ENCODE results near the gene NRP1. TPM values are rescaled to one million over a fixed set of nuclear protein-coding genes. Genes with fewer than 3 reads are reported as not detected.

NRP1 gene
- total RNA-seq, 2 donors from 2014 or later = 23.0 to 37.1 TPM

- H3K36me3 ChIP-seq = no peaks in the 10 kb centered on the region
- H3K27ac ChIP-seq = no peak overlapping the region
- no peaks in the 10 kb centered on the region for H3K9me3 ChIP-seq
- H3K4me3 ChIP-seq = no peak overlapping the region
- 78% methylated on average over 3 of the region's 3 CpGs for WGBS
- no peak for DNase-seq (ENCODE audit: low spot score)
- TF ChIP-seq, protein P1, sequence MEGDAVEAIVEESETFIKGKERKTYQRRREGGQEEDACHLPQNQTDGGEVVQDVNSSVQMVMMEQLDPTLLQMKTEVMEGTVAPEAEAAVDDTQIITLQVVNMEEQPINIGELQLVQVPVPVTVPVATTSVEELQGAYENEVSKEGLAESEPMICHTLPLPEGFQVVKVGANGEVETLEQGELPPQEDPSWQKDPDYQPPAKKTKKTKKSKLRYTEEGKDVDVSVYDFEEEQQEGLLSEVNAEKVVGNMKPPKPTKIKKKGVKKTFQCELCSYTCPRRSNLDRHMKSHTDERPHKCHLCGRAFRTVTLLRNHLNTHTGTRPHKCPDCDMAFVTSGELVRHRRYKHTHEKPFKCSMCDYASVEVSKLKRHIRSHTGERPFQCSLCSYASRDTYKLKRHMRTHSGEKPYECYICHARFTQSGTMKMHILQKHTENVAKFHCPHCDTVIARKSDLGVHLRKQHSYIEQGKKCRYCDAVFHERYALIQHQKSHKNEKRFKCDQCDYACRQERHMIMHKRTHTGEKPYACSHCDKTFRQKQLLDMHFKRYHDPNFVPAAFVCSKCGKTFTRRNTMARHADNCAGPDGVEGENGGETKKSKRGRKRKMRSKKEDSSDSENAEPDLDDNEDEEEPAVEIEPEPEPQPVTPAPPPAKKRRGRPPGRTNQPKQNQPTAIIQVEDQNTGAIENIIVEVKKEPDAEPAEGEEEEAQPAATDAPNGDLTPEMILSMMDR (IDR thresholded peaks at IDR 0.05) = no peak
- TF ChIP-seq POLR2A (IDR thresholded peaks at IDR 0.05) = no peak
- H3K4me1 ChIP-seq (replicated peaks) = no peaks in the 10 kb centered on the region
- H3K27me3 ChIP-seq (replicated peaks; ENCODE audit: insufficient read depth) = no peaks in the 10 kb centered on the region
- intact Hi-C loops (cut with DNase I) = no loop called here
Measured at GRCh38 chr10:33215635-33216034, 118.8 kb downstream of the NRP1 start.

DNA sequence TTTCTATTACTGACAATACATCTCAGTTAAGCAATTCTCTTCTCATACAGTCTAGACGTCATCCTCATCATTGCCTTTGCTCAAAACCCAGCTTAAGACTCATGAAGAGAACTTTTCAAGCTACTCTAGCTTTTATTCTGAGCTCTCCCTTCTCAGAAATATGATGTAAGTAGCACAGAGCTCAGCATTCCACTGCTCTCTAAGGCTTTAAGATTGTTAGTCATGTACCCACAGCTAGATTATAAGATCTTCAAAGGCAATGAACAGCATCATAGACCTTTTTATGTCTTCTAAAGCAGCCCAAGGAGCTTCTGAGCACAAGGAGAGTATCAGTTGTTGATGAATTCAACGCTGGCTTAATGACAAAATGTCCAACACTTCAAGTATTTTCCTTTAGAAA lies 119.3 kb downstream of the NRP1 start:
- intact Hi-C loops (cut with DNase I) = no loop called here
- DNase-seq (ENCODE audit: low spot score) = no peak
- 98% methylated on average over 2 of the region's 2 CpGs for WGBS

DNA sequence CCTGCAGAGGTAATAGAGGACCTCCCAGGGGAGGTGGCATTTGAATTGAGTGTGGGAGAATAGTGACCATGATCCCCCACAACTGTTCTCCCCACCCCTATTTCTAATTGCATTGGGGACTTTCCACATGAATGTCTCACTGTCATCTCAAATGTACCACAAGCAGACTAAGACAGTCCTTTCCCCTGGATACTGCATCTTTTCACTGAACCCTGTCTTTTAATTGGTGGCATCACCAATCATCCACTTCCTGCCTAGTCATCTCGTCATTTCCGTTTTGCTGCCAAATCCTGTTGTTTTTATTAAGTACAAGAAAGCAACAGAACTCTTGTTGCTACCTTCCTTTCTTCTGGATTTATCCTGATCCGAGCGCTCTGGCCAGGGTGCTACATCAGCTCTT lies 120.3 kb downstream of the NRP1 start:
- H3K36me3 ChIP-seq = no peaks in the 10 kb centered on the region
- 86% methylated on average over 4 of the region's 4 CpGs for WGBS

More for the DNA sequence above, 119.3 kb downstream of the NRP1 start:
- no peak overlapping the region for H3K4me3 ChIP-seq
- no peak overlapping the region for H3K27ac ChIP-seq
- H3K9me3 ChIP-seq = no peaks in the 10 kb centered on the region
- no peaks in the 10 kb centered on the region for H3K4me1 ChIP-seq (replicated peaks)
- TF ChIP-seq POLR2AphosphoS5 (IDR thresholded peaks at IDR 0.05) (no peak), POLR2A (IDR thresholded peaks at IDR 0.05) (no peak)
- TF ChIP-seq, protein P1 (IDR thresholded peaks at IDR 0.05) = no peak
- H3K27me3 ChIP-seq (replicated peaks; ENCODE audit: insufficient read depth) = no peaks in the 10 kb centered on the region
- H3K36me3 ChIP-seq = no peaks in the 10 kb centered on the region

DNA sequence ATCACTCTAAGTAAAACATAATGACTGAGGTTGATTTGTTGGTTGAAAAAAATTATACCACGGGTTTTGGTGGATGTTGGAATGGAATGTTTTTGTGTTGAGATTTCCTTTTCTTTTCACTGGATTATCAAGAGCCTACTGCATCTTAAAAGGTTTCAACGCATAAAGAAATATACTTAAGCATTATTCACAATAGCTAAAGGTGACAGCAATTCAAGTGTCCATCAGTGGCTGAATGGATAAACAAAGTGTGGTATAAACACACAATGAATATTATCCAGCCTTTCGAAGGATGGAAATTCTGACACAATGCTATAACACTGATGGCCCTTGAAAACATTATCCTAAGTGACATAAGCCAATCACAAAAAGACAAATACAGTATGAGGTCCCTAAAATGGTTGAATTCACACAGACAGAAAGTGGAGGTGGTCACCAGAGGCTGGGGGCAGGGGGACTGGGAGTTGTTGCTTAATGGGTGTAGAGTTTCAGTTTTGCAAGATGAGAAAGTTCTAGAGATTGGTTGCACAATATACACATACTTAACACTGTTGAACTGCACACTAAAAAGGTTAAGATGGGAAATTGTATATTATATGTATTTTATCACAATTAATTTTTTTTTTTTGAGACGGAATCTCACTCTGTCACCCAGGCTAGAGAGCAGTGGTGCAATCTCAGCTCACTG lies 122.3 kb downstream of the NRP1 start:
- intact Hi-C loops (cut with DNase I) = no loop called here
- WGBS = 91% methylated on average over 4 of the region's 4 CpGs
- no peaks in the 10 kb centered on the region for H3K9me3 ChIP-seq
- TF ChIP-seq POLR2A (IDR thresholded peaks at IDR 0.05) = no peak
- TF ChIP-seq, protein P1 (IDR thresholded peaks at IDR 0.05) = no peak
- no peak for TF ChIP-seq POLR2AphosphoS5 (IDR thresholded peaks at IDR 0.05)
- DNase-seq (ENCODE audit: low spot score) = no peak
- no peak overlapping the region for H3K4me3 ChIP-seq
- no peaks in the 10 kb centered on the region for H3K4me1 ChIP-seq (replicated peaks)
- no peaks in the 10 kb centered on the region for H3K36me3 ChIP-seq
- no peaks in the 10 kb centered on the region for H3K27me3 ChIP-seq (replicated peaks; ENCODE audit: insufficient read depth)
- H3K27ac ChIP-seq = no peak overlapping the region

More for the DNA sequence above, 120.3 kb downstream of the NRP1 start:
- Histone ChIP-seq H3K27ac (no peak overlapping the region), H3K27me3 (replicated peaks; ENCODE audit: insufficient read depth) (no peaks in the 10 kb centered on the region), H3K4me1 (replicated peaks) (no peaks in the 10 kb centered on the region), H3K4me3 (no peak overlapping the region), H3K9me3 (no peaks in the 10 kb centered on the region)
- intact Hi-C loops (cut with DNase I) = no loop called here
- DNase-seq (ENCODE audit: low spot score) = no peak
- TF ChIP-seq, protein P1 (IDR thresholded peaks at IDR 0.05) = no peak
- TF ChIP-seq POLR2AphosphoS5 (IDR thresholded peaks at IDR 0.05) = no peak
- no peak for TF ChIP-seq POLR2A (IDR thresholded peaks at IDR 0.05)
